H9 (cell line): ENCODE measurements around the gene ZNF619. TPM values are rescaled to one million over a fixed set of nuclear protein-coding genes. Genes with fewer than 3 reads are reported as not detected.

Experiments used
- DNase-seq: peaks from one replicate; pipeline ENCODE4 v3.0.0-alpha.2; 2017
- H2AFZ ChIP-seq: one replicate; pipeline ENCODE4 v1.6.1; 2013; ENCODE audit warnings: mild to moderate bottlenecking, low read length, control low read depth, moderate library complexity
- H2AK5ac ChIP-seq: 2 replicates; pipeline ENCODE4 v1.6.1; 2013; ENCODE audit warnings: low read length, control low read depth, mixed read lengths; ENCODE audit not compliant: insufficient read length
- H2BK120ac ChIP-seq: one replicate; pipeline ENCODE4 v1.6.1; 2013; ENCODE audit warnings: low read depth, mild to moderate bottlenecking, low read length, control low read depth, inconsistent platforms; ENCODE audit not compliant: poor library complexity, severe bottlenecking
- H2BK12ac ChIP-seq: 2 replicates; pipeline ENCODE4 v1.6.1; 2013; ENCODE audit warnings: low read length, control low read depth, mixed read lengths, low read depth; ENCODE audit not compliant: insufficient read length
- H2BK15ac ChIP-seq: 2 replicates; pipeline ENCODE4 v1.6.1; 2013; ENCODE audit warnings: low read depth, low read length, control low read depth
- H2BK20ac ChIP-seq: one replicate; pipeline ENCODE4 v1.6.1; 2013; ENCODE audit warnings: low read depth, mild to moderate bottlenecking, low read length, control low read depth, inconsistent platforms; ENCODE audit not compliant: poor library complexity, severe bottlenecking
- H2BK5ac ChIP-seq: 2 replicates; pipeline ENCODE4 v1.6.1; 2013; ENCODE audit warnings: low read length, control low read depth, mixed read lengths; ENCODE audit not compliant: insufficient read length
- H3K14ac ChIP-seq: 2 replicates; pipeline ENCODE4 v1.6.1; 2013; ENCODE audit warnings: low read length, control low read depth; ENCODE audit not compliant: insufficient read depth
- H3K18ac ChIP-seq: 2 replicates; pipeline ENCODE4 v1.6.1; 2013; ENCODE audit warnings: low read depth, mild to moderate bottlenecking, mixed read lengths, low read length, control low read depth; ENCODE audit not compliant: insufficient read length
- H3K23ac ChIP-seq: 2 replicates; pipeline ENCODE4 v1.6.1; 2013; ENCODE audit warnings: low read length, control low read depth, mixed read lengths, low read depth; ENCODE audit not compliant: insufficient read length
- H3K23me2 ChIP-seq: 2 replicates; pipeline ENCODE4 v1.6.1; 2013; ENCODE audit warnings: low read depth, mild to moderate bottlenecking, mixed read lengths, low read length, control low read depth; ENCODE audit not compliant: insufficient read length, poor library complexity, severe bottlenecking
- H3K27ac ChIP-seq: 2 replicates; pipeline ENCODE4 v1.5.1; 2013; ENCODE audit warnings: low read length, control low read depth, mixed read lengths, low read depth; ENCODE audit not compliant: insufficient read length
- H3K27me3 ChIP-seq: 2 replicates; pipeline ENCODE4 v1.6.1; 2013; ENCODE audit warnings: low read length, control low read depth, inconsistent platforms; ENCODE audit not compliant: insufficient read depth
- H3K4ac ChIP-seq: 2 replicates; pipeline ENCODE4 v1.6.1; 2013; ENCODE audit warnings: low read depth, mild to moderate bottlenecking, control low read depth, inconsistent platforms, low read length, moderate library complexity
- H3K4me1 ChIP-seq: 2 replicates; pipeline ENCODE4 v1.6.1; 2013; ENCODE audit warnings: low read length, control low read depth, inconsistent platforms; ENCODE audit not compliant: insufficient read depth
- H3K4me2 ChIP-seq: 2 replicates; pipeline ENCODE4 v1.6.1; 2013; ENCODE audit warnings: low read length, control low read depth, mixed read lengths; ENCODE audit not compliant: insufficient read length, insufficient read depth
- H3K56ac ChIP-seq: 2 replicates; pipeline ENCODE4 v1.6.1; 2013; ENCODE audit warnings: low read depth, mild to moderate bottlenecking, mixed read lengths, low read length, control low read depth; ENCODE audit not compliant: insufficient read length
- H3K79me1 ChIP-seq: 2 replicates; pipeline ENCODE4 v1.6.1; 2013; ENCODE audit warnings: low read depth, mild to moderate bottlenecking, moderate library complexity, low read length, control low read depth, inconsistent platforms; ENCODE audit not compliant: insufficient read depth, poor library complexity, severe bottlenecking
- H3K79me2 ChIP-seq: 2 replicates; pipeline ENCODE4 v1.6.1; 2013; ENCODE audit warnings: low read length, control low read depth, inconsistent platforms; ENCODE audit not compliant: insufficient read depth
- H3K9ac ChIP-seq: 2 replicates; pipeline ENCODE4 v1.6.1; 2013; ENCODE audit warnings: low read length, control low read depth, mixed read lengths; ENCODE audit not compliant: insufficient read length; ENCODE audit errors: extremely low read depth
- H3K9me3 ChIP-seq: one replicate; pipeline ENCODE4 v1.6.1; 2013; ENCODE audit warnings: low read depth, low read length, inconsistent platforms; ENCODE audit not compliant: control insufficient read depth
- H3T11ph ChIP-seq: one replicate; pipeline ENCODE4 v1.6.1; 2013; ENCODE audit warnings: mild to moderate bottlenecking, low read length, control low read depth, inconsistent platforms
- H4K20me1 ChIP-seq: one replicate; pipeline ENCODE4 v1.6.1; 2013; ENCODE audit not compliant: control insufficient read depth, insufficient read length, insufficient read depth
- H4K5ac ChIP-seq: 2 replicates; pipeline ENCODE4 v1.6.1; 2013; ENCODE audit warnings: low read depth, mild to moderate bottlenecking, mixed read lengths, low read length, control low read depth; ENCODE audit not compliant: insufficient read length
- H4K8ac ChIP-seq: replicated peaks from 2 replicates; pipeline ENCODE4 v1.6.1; 2013; ENCODE audit warnings: low read length, control low read depth, mixed read lengths, low read depth; ENCODE audit not compliant: insufficient read length
- H4K91ac ChIP-seq: 2 replicates; pipeline ENCODE4 v1.6.1; 2013; ENCODE audit warnings: low read depth, mild to moderate bottlenecking, moderate library complexity, mixed read lengths, low read length, control low read depth; ENCODE audit not compliant: insufficient read length
- H3K27ac Mint-ChIP-seq, 3 experiments: 2 replicates in 2 of 3; 3 replicates in 1 of 3; pipeline ENCODE4 v1.8.0; 2020 to 2021; ENCODE audit warnings: mixed read lengths in 3 of 3, mild to moderate bottlenecking in 1 of 3, moderate library complexity in 1 of 3
- H3K27me3 Mint-ChIP-seq: 2 replicates; pipeline ENCODE4 v1.8.0; 2021; ENCODE audit warnings: low read depth, mild to moderate bottlenecking, moderate library complexity, mixed read lengths
- H3K36me3 Mint-ChIP-seq, 3 experiments: 2 replicates in 2 of 3; 3 replicates in 1 of 3; pipeline ENCODE4 v1.8.0; 2020 to 2021; ENCODE audit warnings: low read depth in 3 of 3, mixed read lengths in 3 of 3; ENCODE audit not compliant: insufficient read depth in 1 of 3
- H3K4me1 Mint-ChIP-seq, 2 experiments: 2 replicates each; pipeline ENCODE4 v1.8.0; 2020; ENCODE audit warnings: mixed read lengths in 2 of 2
- H3K4me3 Mint-ChIP-seq, 2 experiments: 2 replicates in 1 of 2; 3 replicates in 1 of 2; pipeline ENCODE4 v1.8.0; 2020 to 2021; ENCODE audit warnings: mild to moderate bottlenecking in 2 of 2, mixed read lengths in 2 of 2, moderate library complexity in 1 of 2
- H3K9me3 Mint-ChIP-seq, 2 experiments: 2 replicates in 1 of 2; 3 replicates in 1 of 2; pipeline ENCODE4 v1.8.0; 2020; ENCODE audit warnings: mild to moderate bottlenecking in 2 of 2, mixed read lengths in 2 of 2, moderate library complexity in 1 of 2
- CTCF ChIP-seq: fragments of 200-600 bp; sonication (generic); conservative IDR thresholded peaks from 3 replicates; pipeline ENCODE4 v1.8.0; 2021; ENCODE audit warnings: antibody characterized with exemption, mild to moderate bottlenecking
- WGBS: extraction: QIAGEN DNeasy Blood & Tissue Kit; methylation state at CpG from one replicate; pipeline ENCODE4 v1.1.7; 2013; ENCODE audit warnings: missing lambda C conversion rate, low lambda C conversion rate, mixed read lengths; ENCODE audit not compliant: insufficient read length; ENCODE audit errors: extremely low coverage; 5-methylcytosine and 5-hydroxymethylcytosine counted together
- total RNA-seq: library from RNA; stranded (reverse); gene quantifications from 2 replicates; pipeline ENCODE4 v1.2.1, GENCODE V29; 2021

Gene ZNF619
- total RNA-seq, 1 experiment from 2014 or later: 4.8 TPM

- no peaks in the 10 kb centered on the region for H3K79me1 ChIP-seq
- Mint-ChIP-seq H3K27ac (no peak overlapping the region), H3K36me3 (no peaks in the 10 kb centered on the region), H3K4me1 (no peaks in the 10 kb centered on the region), H3K4me3 (no peak overlapping the region), H3K27me3 (peaks cover 2% of the 10 kb centered on the region), H3K9me3 (peaks cover 0 to 4% of the 10 kb centered on the region in 2 experiments; a peak in 3 of 5 replicates)
- no peaks in the 10 kb centered on the region for H3K79me2 ChIP-seq
- no peak overlapping the region for H3T11ph ChIP-seq
- no peak overlapping the region for H3K4ac ChIP-seq
- no peak overlapping the region for H2BK12ac ChIP-seq
- no peak overlapping the region for H2BK20ac ChIP-seq
- no CpG with 5 or more reads among the region's 5 CpGs for WGBS
- no peak overlapping the region for H3K14ac ChIP-seq
- H4K8ac ChIP-seq: no peak overlapping the region
- TF ChIP-seq CTCF: no peak
- H2BK15ac ChIP-seq: no peak overlapping the region
- no peak overlapping the region for H3K56ac ChIP-seq
- no peak for DNase-seq
- H3K27me3 ChIP-seq: no peaks in the 10 kb centered on the region
- H2BK120ac ChIP-seq: no peak overlapping the region
- no peak overlapping the region for H2AK5ac ChIP-seq
- H4K91ac ChIP-seq: no peak overlapping the region
- H3K18ac ChIP-seq: no peak overlapping the region
- H3K4me1 ChIP-seq: no peaks in the 10 kb centered on the region
- H3K23ac ChIP-seq: no peak overlapping the region
- H3K9ac ChIP-seq: no peak overlapping the region
- H2AFZ ChIP-seq: no peak overlapping the region
- H4K5ac ChIP-seq: no peak overlapping the region
- no peak overlapping the region for H3K4me2 ChIP-seq
- no peak overlapping the region for H3K27ac ChIP-seq
- no peak overlapping the region for H2BK5ac ChIP-seq
- no peaks in the 10 kb centered on the region for H3K9me3 ChIP-seq
- H3K23me2 ChIP-seq: no peaks in the 10 kb centered on the region
- no peaks in the 10 kb centered on the region for H4K20me1 ChIP-seq
These were observed 39.0 kb upstream of the ZNF619 start for GRCh38 chr3:40437889-40438288.
